OCI-LY1 (cell line): ENCODE measurements around the gene OMP.

Source experiments
- H2AFZ ChIP-seq: fragments of 200-600 bp; sonication (generic), shearing (Covaris generic); 2 replicates; pipeline ENCODE4 v1.6.0; 2014; ENCODE audit warnings: antibody characterized with exemption, mild to moderate bottlenecking, low read length
- H3F3A ChIP-seq: fragments of 200-600 bp; sonication (generic), shearing (Covaris generic); 2 replicates; pipeline ENCODE4 v1.6.0; 2014; ENCODE audit warnings: mild to moderate bottlenecking, antibody characterized with exemption, low read length, moderate library complexity; ENCODE audit not compliant: insufficient read depth
- H3K27ac ChIP-seq: fragments of 200-600 bp; sonication (generic); 2 replicates; pipeline ENCODE4 v1.5.1; 2014; ENCODE audit warnings: low read length, mixed run types, mild to moderate bottlenecking, low read depth; ENCODE audit not compliant: poor library complexity, severe bottlenecking
- H3K27me3 ChIP-seq: fragments of 200-600 bp; sonication (generic); 2 replicates; pipeline ENCODE4 v1.6.0; 2014; ENCODE audit warnings: antibody characterized with exemption, mild to moderate bottlenecking, low read length, moderate library complexity; ENCODE audit not compliant: insufficient read depth
- H3K36me3 ChIP-seq: fragments of 200-600 bp; sonication (generic); 2 replicates; pipeline ENCODE4 v1.6.1; 2014; ENCODE audit warnings: mild to moderate bottlenecking, antibody characterized with exemption, low read length, moderate library complexity, mixed read lengths; ENCODE audit not compliant: insufficient read depth
- H3K4me1 ChIP-seq: fragments of 200-600 bp; sonication (generic); 2 replicates; pipeline ENCODE4 v1.5.1; 2014; ENCODE audit warnings: mild to moderate bottlenecking, low read length, moderate library complexity; ENCODE audit not compliant: insufficient read depth, severe bottlenecking
- H3K4me2 ChIP-seq: fragments of 200-600 bp; sonication (generic), shearing (Covaris generic); 2 replicates; pipeline ENCODE4 v1.6.1; 2014; ENCODE audit warnings: low read length
- H3K4me3 ChIP-seq: fragments of 200-600 bp; sonication (generic); 2 replicates; pipeline ENCODE4 v1.5.1; 2014; ENCODE audit warnings: low read length, low read depth, mild to moderate bottlenecking, mixed read lengths; ENCODE audit not compliant: poor library complexity, severe bottlenecking
- H3K79me2 ChIP-seq: fragments of 200-600 bp; shearing (Covaris generic); 2 replicates; pipeline ENCODE4 v1.6.1; 2016; ENCODE audit warnings: mixed run types, low read length, mixed read lengths; ENCODE audit not compliant: insufficient read depth
- H3K9ac ChIP-seq: fragments of 200-600 bp; sonication (generic), shearing (Covaris generic); 2 replicates; pipeline ENCODE4 v1.6.1; 2014; ENCODE audit warnings: mild to moderate bottlenecking, low read length, mixed read lengths
- H3K9me2 ChIP-seq: fragments of 200-600 bp; sonication (generic), shearing (Covaris generic); 2 replicates; pipeline ENCODE4 v1.6.1; 2014; ENCODE audit warnings: low read depth, mild to moderate bottlenecking, low read length, mixed read lengths
- H3K9me3 ChIP-seq: fragments of 200-600 bp; shearing (Covaris generic); 2 replicates; pipeline ENCODE4 v1.6.1; 2014; ENCODE audit warnings: low read length, mixed read lengths
- H4K20me1 ChIP-seq: fragments of 200-600 bp; sonication (generic), shearing (Covaris generic); 2 replicates; pipeline ENCODE4 v1.6.0; 2016; ENCODE audit warnings: mild to moderate bottlenecking, low read length; ENCODE audit not compliant: insufficient read depth
- EZH2 ChIP-seq: fragments of 200-600 bp; sonication (generic), shearing (Covaris generic); IDR thresholded peaks from 2 replicates; pipeline ENCODE4 v1.8.0; 2017; ENCODE audit warnings: borderline replicate concordance, mixed run types, mild to moderate bottlenecking, antibody characterized with exemption, low read length, moderate library complexity, mixed read lengths
- TF ChIP-seq, protein P1 (sequence below): fragments of 200-600 bp; sonication (generic), shearing (Covaris generic); IDR thresholded peaks from 2 replicates; pipeline ENCODE4 v1.5.1; 2017; ENCODE audit warnings: mild to moderate bottlenecking, antibody characterized with exemption, low read length, moderate library complexity, mixed read lengths

The OMP gene

DNA sequence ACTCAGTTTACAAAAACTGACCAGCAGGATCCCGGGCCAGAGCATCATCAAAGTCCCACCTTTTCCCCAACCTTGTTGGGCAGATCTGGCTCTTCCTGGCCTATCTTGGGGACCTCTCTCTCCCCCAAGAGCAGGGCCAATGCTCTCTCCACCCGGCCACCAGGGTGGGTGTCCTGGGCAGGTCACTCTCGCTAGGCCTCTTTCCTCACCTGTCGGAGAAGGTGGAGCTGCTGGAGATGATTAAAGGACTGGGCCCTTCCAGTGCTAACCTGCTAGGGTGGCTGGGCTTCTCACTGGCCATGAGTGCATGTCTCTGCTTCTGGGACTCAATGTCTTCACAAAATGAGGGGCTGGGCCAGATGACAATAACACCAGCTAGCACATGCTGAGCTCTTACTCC, 38.8 kb upstream of the OMP start:
- Histone ChIP-seq H3K27me3 (peaks cover 3% of the 10 kb centered on the region; the same call in 1 of the 2 replicates), H2AFZ (no peak overlapping the region), H3K4me2 (no peak overlapping the region), H3K4me3 (no peak overlapping the region), H4K20me1 (no peaks in the 10 kb centered on the region), H3K27ac (no peak overlapping the region), H3K36me3 (no peaks in the 10 kb centered on the region; the same call in 1 of the 2 replicates), H3K79me2 (no peaks in the 10 kb centered on the region), H3K9ac (no peak overlapping the region), H3K9me3 (no peaks in the 10 kb centered on the region), H3K4me1 (peaks cover 7% of the 10 kb centered on the region), H3F3A (no peaks in the 10 kb centered on the region), H3K9me2 (no peaks in the 10 kb centered on the region)
- TF ChIP-seq, protein P1, sequence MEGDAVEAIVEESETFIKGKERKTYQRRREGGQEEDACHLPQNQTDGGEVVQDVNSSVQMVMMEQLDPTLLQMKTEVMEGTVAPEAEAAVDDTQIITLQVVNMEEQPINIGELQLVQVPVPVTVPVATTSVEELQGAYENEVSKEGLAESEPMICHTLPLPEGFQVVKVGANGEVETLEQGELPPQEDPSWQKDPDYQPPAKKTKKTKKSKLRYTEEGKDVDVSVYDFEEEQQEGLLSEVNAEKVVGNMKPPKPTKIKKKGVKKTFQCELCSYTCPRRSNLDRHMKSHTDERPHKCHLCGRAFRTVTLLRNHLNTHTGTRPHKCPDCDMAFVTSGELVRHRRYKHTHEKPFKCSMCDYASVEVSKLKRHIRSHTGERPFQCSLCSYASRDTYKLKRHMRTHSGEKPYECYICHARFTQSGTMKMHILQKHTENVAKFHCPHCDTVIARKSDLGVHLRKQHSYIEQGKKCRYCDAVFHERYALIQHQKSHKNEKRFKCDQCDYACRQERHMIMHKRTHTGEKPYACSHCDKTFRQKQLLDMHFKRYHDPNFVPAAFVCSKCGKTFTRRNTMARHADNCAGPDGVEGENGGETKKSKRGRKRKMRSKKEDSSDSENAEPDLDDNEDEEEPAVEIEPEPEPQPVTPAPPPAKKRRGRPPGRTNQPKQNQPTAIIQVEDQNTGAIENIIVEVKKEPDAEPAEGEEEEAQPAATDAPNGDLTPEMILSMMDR: no peak
- TF ChIP-seq EZH2: no peak

DNA sequence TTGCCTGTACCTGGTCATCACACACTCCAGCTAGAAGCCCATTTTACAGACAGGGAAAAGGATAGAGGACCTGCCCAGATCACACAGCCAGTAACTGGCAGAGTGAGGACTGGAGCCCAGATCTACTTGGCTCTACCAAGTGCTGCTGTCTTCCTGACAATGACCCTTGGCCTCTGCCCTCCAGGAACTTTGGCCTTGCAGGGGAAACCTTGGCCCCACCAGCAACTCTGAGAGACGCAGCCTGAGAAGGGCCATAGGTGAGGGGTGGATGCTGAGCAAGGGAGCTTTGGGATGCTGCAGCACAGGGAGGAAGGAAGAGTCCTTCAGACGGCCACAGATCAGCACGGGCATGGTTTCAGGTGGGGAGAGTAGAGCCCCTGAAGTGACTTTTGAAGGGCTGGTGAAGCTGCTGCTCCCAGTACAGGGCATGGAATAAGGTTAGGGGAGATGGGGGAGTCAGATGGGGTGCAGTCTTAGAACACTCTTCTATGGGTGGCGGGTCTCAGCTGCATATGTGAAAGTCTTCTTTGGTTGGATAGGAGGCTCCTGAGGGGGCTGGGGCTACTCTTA, 37.9 kb upstream of the OMP start:
- Histone ChIP-seq H3K4me1 (peaks cover 7% of the 10 kb centered on the region), H3K9me3 (no peaks in the 10 kb centered on the region), H3K9me2 (no peaks in the 10 kb centered on the region), H3K79me2 (no peaks in the 10 kb centered on the region), H3K4me3 (no peak overlapping the region), H3K36me3 (no peaks in the 10 kb centered on the region; the same call in 1 of the 2 replicates), H2AFZ (no peak overlapping the region), H3F3A (no peaks in the 10 kb centered on the region), H3K9ac (no peak overlapping the region), H3K27ac (no peak overlapping the region), H3K4me2 (no peak overlapping the region), H4K20me1 (no peaks in the 10 kb centered on the region), H3K27me3 (peaks cover 3% of the 10 kb centered on the region; the same call in 1 of the 2 replicates)
- TF ChIP-seq, protein P1: no peak
- TF ChIP-seq EZH2: no peak

DNA sequence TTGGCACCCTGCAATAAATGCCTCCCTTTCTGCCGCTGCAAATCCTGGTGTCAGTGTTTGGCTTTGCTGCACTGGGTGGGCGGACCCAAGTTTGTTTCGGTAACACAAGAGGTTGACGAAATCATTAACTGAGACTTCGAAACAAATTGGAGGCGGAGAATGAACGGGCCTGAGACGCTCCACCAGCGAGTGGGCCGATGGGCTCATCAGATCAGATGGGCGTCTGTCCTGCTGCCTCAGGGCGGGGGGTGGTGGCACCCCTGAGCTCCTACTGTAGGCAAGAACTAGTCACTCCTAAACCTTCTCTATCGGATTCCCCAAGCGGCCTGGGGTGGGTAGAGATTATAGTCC, 36.8 kb upstream of the OMP start:
- Histone ChIP-seq H3K79me2 (no peaks in the 10 kb centered on the region), H3K9ac (peak overlapping the region; percentile 63; the same call in 1 of the 2 replicates), H3K4me1 (peaks cover 7% of the 10 kb centered on the region), H4K20me1 (no peaks in the 10 kb centered on the region), H3K9me3 (no peaks in the 10 kb centered on the region), H3F3A (no peaks in the 10 kb centered on the region), H3K4me2 (peak overlapping the region; percentile 87), H3K4me3 (peak overlapping the region; percentile 63), H3K9me2 (no peaks in the 10 kb centered on the region), H3K36me3 (no peaks in the 10 kb centered on the region; the same call in 1 of the 2 replicates), H3K27ac (no peak overlapping the region), H2AFZ (no peak overlapping the region), H3K27me3 (peaks cover 3% of the 10 kb centered on the region; the same call in 1 of the 2 replicates)
- TF ChIP-seq, protein P1: no peak
- no peak for TF ChIP-seq EZH2
